Left lung (tissue), 10 donors: ENCODE measurements around the gene XIRP2. TPM values are rescaled to one million over a fixed set of nuclear protein-coding genes. Genes with fewer than 3 reads are reported as not detected.

ENCODE experiments used
- ATAC-seq: fragments of 200-7000 bp; cut with Tn5 transposase; one replicate; pipeline ENCODE4 v1.9.1; 2020; ENCODE audit warnings: moderate library complexity
- DNase-seq, 4 donors: peaks; one replicate each; pipeline ENCODE4 v3.0.0-alpha.2; 2013 to 2020
- H3K27ac ChIP-seq, 2 donors: fragments of 200-600 bp; sonication (generic) in 1 of 2; one replicate each; pipeline versions ENCODE4 v1.5.0 to v1.8.0; 2020 to 2021
- H3K27me3 ChIP-seq, 2 donors: fragments of 200-600 bp; sonication (generic) in 1 of 2; one replicate each; pipeline versions ENCODE4 v1.5.0 to v1.8.0; 2020 to 2021
- H3K36me3 ChIP-seq, 2 donors: fragments of 200-600 bp; sonication (generic) in 1 of 2; one replicate each; pipeline versions ENCODE4 v1.5.0 to v1.8.0; 2020 to 2021
- H3K4me1 ChIP-seq, 2 donors: fragments of 200-600 bp; one replicate each; pipeline ENCODE4 v1.8.0; 2021
- H3K4me3 ChIP-seq, 2 donors: fragments of 200-600 bp; sonication (generic) in 1 of 2; one replicate each; pipeline versions ENCODE4 v1.5.0 to v1.8.0; 2020 to 2021; ENCODE audit warnings: mild to moderate bottlenecking in 1 of 2
- H3K9me3 ChIP-seq, 2 donors: fragments of 200-600 bp; sonication (generic) in 1 of 2; one replicate each; pipeline versions ENCODE4 v1.5.0 to v1.8.0; 2020 to 2021
- CTCF ChIP-seq, 2 donors: fragments of 200-600 bp; sonication (generic) in 1 of 2; IDR thresholded peaks; one replicate each; pipeline versions ENCODE4 v1.5.0 to v1.8.0; 2021; ENCODE audit warnings: antibody characterized with exemption in 2 of 2
- intact Hi-C, 2 donors: fragments of 100-400 bp; cut with DNase I; formaldehyde crosslinking; loops; one replicate each; pipeline versions ENCODE4 v1.11.2 to v1.14.2; 2022
- polyA plus RNA-seq, 6 donors: library from polyadenylated mRNA; unstranded; fragments of 120-200 nt; gene quantifications; one replicate each; pipeline ENCODE4 v1.2.1, GENCODE V29; 2013; ENCODE audit not compliant: insufficient read length in 6 of 6
- total RNA-seq, 2 donors: library from RNA; stranded (reverse); fragmentation: NEBNext Ultra II Directional; extraction: Animal tissue kit (Norgen Biotek cat#: 25700); gene quantifications; one replicate each; pipeline ENCODE4 v1.2.1, GENCODE V29; 2021
- donor health status: DM: no; HTN: yes; CAD: no.
- donor health status: DM: no; HTN: no; CAD: no.

The XIRP2 gene
- total and polyA plus RNA-seq, 8 donors = 0.08 to 0.37 (median 0.27) TPM

GRCh38 chr2:166926657-166927056, 38.4 kb downstream of the XIRP2 start:
- intact Hi-C loops = no loop called here
- H3K36me3 ChIP-seq = no peaks in the 10 kb centered on the region
- no peaks in the 10 kb centered on the region for H3K4me1 ChIP-seq
- no peak overlapping the region for H3K4me3 ChIP-seq
- no peak for DNase-seq
- no peak for ATAC-seq
- no peak for TF ChIP-seq CTCF (IDR thresholded peaks at IDR 0.05)
- H3K27me3 ChIP-seq = no peaks in the 10 kb centered on the region
- peaks cover 0 to 5% of the 10 kb centered on the region in 2 donors for H3K9me3 ChIP-seq
- no peak overlapping the region for H3K27ac ChIP-seq

- Histone ChIP-seq H3K36me3 (no peaks in the 10 kb centered on the region), H3K9me3 (peaks cover 0 to 25% of the 10 kb centered on the region in 2 donors), H3K27ac (no peak overlapping the region), H3K4me1 (no peaks in the 10 kb centered on the region), H3K4me3 (no peak overlapping the region), H3K27me3 (no peaks in the 10 kb centered on the region)
- TF ChIP-seq CTCF (IDR thresholded peaks at IDR 0.05) = no peak
- intact Hi-C loops = no loop called here
- DNase-seq (no peak), ATAC-seq (no peak)
Measured at GRCh38 chr2:166932032-166932431, 43.8 kb downstream of the XIRP2 start.

DNA sequence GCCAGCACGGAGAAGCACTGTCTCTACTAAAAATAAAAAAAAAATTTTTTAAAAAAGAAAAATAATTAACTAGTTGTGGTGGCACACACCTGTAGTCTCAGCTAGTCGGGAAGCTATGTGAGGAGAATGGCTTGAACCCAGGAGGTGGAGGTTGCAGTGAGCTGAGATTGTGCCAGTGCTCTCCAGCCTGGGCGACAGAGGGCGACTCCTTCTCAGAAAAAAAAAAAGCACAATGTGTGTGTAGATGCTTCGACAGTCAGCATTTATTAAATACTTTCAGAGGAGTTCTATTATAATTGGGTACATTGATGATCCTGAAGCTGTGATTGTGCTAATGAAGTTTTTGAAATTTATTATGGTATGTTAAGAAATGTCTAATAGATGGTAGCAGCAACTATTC, 46.5 kb downstream of the XIRP2 start:
- TF ChIP-seq CTCF (IDR thresholded peaks at IDR 0.05) = no peak
- no peaks in the 10 kb centered on the region for H3K4me1 ChIP-seq
- ATAC-seq (no peak), DNase-seq (no peak)
- intact Hi-C loops = no loop called here
- H3K36me3 ChIP-seq = no peaks in the 10 kb centered on the region
- H3K27me3 ChIP-seq = no peaks in the 10 kb centered on the region
- H3K4me3 ChIP-seq = no peak overlapping the region
- peaks cover 0 to 23% of the 10 kb centered on the region in 2 donors for H3K9me3 ChIP-seq
- H3K27ac ChIP-seq = no peak overlapping the region

GRCh38 chr2:166942377-166942776, 54.1 kb downstream of the XIRP2 start:
- Histone ChIP-seq H3K4me3 (no peak overlapping the region), H3K27ac (no peak overlapping the region), H3K36me3 (no peaks in the 10 kb centered on the region), H3K4me1 (no peaks in the 10 kb centered on the region), H3K9me3 (no peaks in the 10 kb centered on the region), H3K27me3 (no peaks in the 10 kb centered on the region)
- DNase-seq (no peak), ATAC-seq (no peak)
- intact Hi-C loops = no loop called here
- TF ChIP-seq CTCF (IDR thresholded peaks at IDR 0.05) = no peak

- no peak for TF ChIP-seq CTCF (IDR thresholded peaks at IDR 0.05)
- Histone ChIP-seq H3K4me3 (no peak overlapping the region), H3K27me3 (no peaks in the 10 kb centered on the region), H3K27ac (no peak overlapping the region), H3K4me1 (no peaks in the 10 kb centered on the region), H3K9me3 (no peaks in the 10 kb centered on the region), H3K36me3 (no peaks in the 10 kb centered on the region)
- ATAC-seq (no peak), DNase-seq (no peak)
- intact Hi-C loops = no loop called here
Measured at GRCh38 chr2:166944909-166945308, 56.6 kb downstream of the XIRP2 start.
